ENCODE data around the gene P2RX5.

The P2RX5 gene

GRCh38 chr17:3697103-3697476, 1.1 kb upstream of the P2RX5 start:
- TF ChIP-seq, protein P1, sequence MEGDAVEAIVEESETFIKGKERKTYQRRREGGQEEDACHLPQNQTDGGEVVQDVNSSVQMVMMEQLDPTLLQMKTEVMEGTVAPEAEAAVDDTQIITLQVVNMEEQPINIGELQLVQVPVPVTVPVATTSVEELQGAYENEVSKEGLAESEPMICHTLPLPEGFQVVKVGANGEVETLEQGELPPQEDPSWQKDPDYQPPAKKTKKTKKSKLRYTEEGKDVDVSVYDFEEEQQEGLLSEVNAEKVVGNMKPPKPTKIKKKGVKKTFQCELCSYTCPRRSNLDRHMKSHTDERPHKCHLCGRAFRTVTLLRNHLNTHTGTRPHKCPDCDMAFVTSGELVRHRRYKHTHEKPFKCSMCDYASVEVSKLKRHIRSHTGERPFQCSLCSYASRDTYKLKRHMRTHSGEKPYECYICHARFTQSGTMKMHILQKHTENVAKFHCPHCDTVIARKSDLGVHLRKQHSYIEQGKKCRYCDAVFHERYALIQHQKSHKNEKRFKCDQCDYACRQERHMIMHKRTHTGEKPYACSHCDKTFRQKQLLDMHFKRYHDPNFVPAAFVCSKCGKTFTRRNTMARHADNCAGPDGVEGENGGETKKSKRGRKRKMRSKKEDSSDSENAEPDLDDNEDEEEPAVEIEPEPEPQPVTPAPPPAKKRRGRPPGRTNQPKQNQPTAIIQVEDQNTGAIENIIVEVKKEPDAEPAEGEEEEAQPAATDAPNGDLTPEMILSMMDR (IDR thresholded peaks at IDR 0.05) = no peak
- no peaks in the 10 kb centered on the region for H3K36me3 ChIP-seq
- peaks cover 62% of the 10 kb centered on the region for H3K27me3 ChIP-seq
- H3K27ac ChIP-seq = no peak overlapping the region
- H3K4me3 ChIP-seq (ENCODE audit: low read depth in 1 of 2, low read length in 1 of 2) = no peak overlapping the region
- peaks cover 14 to 17% of the 10 kb centered on the region in 2 experiments for H3K4me1 ChIP-seq (ENCODE audit: control insufficient read depth in 1 of 2, insufficient read depth in 1 of 2, low read depth in 1 of 2, low read length in 1 of 2)
- no peaks in the 10 kb centered on the region for H3K9me3 ChIP-seq

DNA sequence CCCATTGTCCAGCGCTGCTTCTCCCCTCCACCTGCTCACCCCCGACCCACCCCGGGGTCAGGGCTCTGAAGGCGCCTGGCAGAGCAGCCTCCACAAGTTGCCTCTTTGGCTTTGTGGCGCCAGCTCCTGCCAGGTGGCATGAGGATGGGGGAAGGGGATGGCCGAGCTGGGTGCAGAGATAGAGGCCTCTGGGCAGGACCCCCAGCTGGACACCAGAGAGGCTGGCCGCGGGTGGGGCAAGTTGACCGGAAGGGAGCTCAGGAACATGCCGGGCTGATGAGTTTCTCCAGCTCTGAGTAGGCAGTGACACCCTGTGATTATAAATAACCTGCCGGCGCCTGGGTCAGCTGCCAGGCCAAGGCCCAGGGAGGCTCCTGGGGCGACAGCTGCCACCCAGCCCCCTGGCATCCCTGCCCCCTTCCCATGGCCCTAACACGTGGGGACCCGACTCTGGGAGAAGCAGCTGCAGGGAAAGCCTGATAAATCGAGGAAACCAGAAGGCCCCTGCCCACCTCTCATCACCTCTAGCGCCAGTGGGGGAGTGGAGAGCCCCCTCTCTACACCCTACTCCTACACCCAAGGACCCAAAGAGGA, 729 bp downstream of the P2RX5 start:
- Histone ChIP-seq H3K36me3 (no peaks in the 10 kb centered on the region), H3K9me3 (no peaks in the 10 kb centered on the region), H3K4me3 (ENCODE audit: low read depth in 1 of 2, low read length in 1 of 2) (peak overlapping the region; percentile 61 to 68), H3K27me3 (peaks cover 62% of the 10 kb centered on the region), H3K4me1 (ENCODE audit: control insufficient read depth in 1 of 2, insufficient read depth in 1 of 2, low read depth in 1 of 2, low read length in 1 of 2) (peaks cover 14 to 17% of the 10 kb centered on the region in 2 experiments), H3K27ac (no peak overlapping the region)
- TF ChIP-seq, protein P1 (IDR thresholded peaks at IDR 0.05) = no peak

DNA sequence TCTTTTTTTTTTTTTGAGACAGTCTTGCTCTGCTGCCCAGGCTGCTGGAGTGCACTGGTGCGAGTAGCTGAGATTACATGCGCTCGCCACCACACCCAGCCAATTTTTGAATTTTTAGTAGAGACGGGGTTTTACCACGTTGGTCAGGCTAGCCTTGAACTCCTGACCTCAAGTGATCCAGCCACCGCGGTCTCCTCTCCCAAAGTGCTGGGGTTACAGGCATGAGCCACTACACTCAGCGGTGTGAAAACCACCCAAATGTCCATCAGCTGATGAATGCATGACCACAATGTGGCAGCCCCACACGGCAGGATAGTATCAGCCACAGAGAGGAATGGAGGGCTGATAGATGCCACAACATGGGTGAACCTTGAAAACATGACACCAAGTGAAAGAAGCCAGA, 2.1 kb downstream of the P2RX5 start:
- no peaks in the 10 kb centered on the region for H3K9me3 ChIP-seq
- H3K4me3 ChIP-seq (ENCODE audit: low read depth in 1 of 2, low read length in 1 of 2) = no peak overlapping the region
- H3K36me3 ChIP-seq = no peaks in the 10 kb centered on the region
- H3K27me3 ChIP-seq = peaks cover 62% of the 10 kb centered on the region
- TF ChIP-seq, protein P1 (IDR thresholded peaks at IDR 0.05) = no peak
- H3K4me1 ChIP-seq (ENCODE audit: control insufficient read depth in 1 of 2, insufficient read depth in 1 of 2, low read depth in 1 of 2, low read length in 1 of 2) = peaks cover 14 to 17% of the 10 kb centered on the region in 2 experiments
- no peak overlapping the region for H3K27ac ChIP-seq

DNA sequence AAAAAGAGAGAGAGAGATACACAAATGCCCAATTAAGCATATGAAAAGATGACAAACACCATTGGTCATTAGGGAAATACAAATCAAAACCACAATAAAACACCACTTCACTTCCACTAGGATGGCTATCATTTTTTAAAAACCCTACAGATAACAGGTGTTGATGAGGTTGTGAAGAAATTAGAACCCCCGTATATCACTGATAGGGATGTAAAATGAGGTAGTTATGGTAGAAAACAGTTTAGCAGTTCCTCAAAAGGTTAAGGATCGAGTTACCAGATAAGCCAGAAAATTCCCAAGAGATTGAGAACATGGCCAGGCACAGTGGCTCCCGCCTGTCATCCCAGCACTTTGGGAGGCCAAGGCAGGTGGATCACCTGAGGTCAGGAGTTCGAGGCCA, 2.8 kb downstream of the P2RX5 start:
- Histone ChIP-seq H3K27me3 (peaks cover 57% of the 10 kb centered on the region), H3K4me1 (ENCODE audit: control insufficient read depth in 1 of 2, insufficient read depth in 1 of 2, low read depth in 1 of 2, low read length in 1 of 2) (peaks cover 14 to 17% of the 10 kb centered on the region in 2 experiments), H3K9me3 (no peaks in the 10 kb centered on the region), H3K36me3 (no peaks in the 10 kb centered on the region), H3K27ac (no peak overlapping the region), H3K4me3 (ENCODE audit: low read depth in 1 of 2, low read length in 1 of 2) (no peak overlapping the region)
- TF ChIP-seq, protein P1 (IDR thresholded peaks at IDR 0.05) = no peak

GRCh38 chr17:3692346-3692745, 3.6 kb downstream of the P2RX5 start:
- TF ChIP-seq, protein P1 (IDR thresholded peaks at IDR 0.05) = no peak
- no peaks in the 10 kb centered on the region for H3K9me3 ChIP-seq
- no peak overlapping the region for H3K4me3 ChIP-seq (ENCODE audit: low read depth in 1 of 2, low read length in 1 of 2)
- no peaks in the 10 kb centered on the region for H3K36me3 ChIP-seq
- peaks cover 14 to 17% of the 10 kb centered on the region in 2 experiments for H3K4me1 ChIP-seq (ENCODE audit: control insufficient read depth in 1 of 2, insufficient read depth in 1 of 2, low read depth in 1 of 2, low read length in 1 of 2)
- peaks cover 49% of the 10 kb centered on the region for H3K27me3 ChIP-seq
- no peak overlapping the region for H3K27ac ChIP-seq

Measured in neutrophil (primary cell).